Measurements from ENCODE around the gene SPARC. TPM values are rescaled to one million over a fixed set of nuclear protein-coding genes. Genes with fewer than 3 reads are reported as not detected.

Gene SPARC
- polyA plus RNA-seq, 1 donor (not counting 4 experiments of a cell fraction or from before 2014, with no cell fraction given) = 397 TPM

DNA sequence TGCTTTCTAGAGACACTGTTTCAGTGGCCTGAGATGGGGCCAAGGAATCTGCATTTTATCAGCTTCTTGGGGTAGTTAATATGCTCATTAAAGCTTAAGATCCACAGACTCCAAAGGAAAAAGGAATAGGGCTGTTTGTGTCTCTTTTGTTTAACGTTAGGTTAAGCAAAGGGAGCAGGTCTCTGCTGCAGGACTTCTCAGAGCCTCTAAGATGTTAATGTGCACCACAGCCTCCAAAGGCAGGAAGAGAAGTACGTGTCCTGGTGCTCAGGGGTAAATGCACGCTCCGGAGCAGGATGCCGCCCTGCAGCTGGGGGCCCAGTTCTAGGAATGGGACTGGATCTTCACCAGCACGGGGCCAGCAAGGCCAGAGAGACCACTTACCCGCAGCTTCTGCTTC, 19.6 kb downstream of the SPARC start:
- H3K9me3 ChIP-seq (ENCODE audit: control insufficient read depth, low read depth, low read length) = no peaks in the 10 kb centered on the region
- FAIRE-seq (no peak), DNase-seq (ENCODE audit: low read depth, low spot score) (no peak)
- TF ChIP-seq EZH2 (IDR thresholded peaks at IDR 0.05; ENCODE audit: low read length) = no peak
- TF ChIP-seq, protein P1, sequence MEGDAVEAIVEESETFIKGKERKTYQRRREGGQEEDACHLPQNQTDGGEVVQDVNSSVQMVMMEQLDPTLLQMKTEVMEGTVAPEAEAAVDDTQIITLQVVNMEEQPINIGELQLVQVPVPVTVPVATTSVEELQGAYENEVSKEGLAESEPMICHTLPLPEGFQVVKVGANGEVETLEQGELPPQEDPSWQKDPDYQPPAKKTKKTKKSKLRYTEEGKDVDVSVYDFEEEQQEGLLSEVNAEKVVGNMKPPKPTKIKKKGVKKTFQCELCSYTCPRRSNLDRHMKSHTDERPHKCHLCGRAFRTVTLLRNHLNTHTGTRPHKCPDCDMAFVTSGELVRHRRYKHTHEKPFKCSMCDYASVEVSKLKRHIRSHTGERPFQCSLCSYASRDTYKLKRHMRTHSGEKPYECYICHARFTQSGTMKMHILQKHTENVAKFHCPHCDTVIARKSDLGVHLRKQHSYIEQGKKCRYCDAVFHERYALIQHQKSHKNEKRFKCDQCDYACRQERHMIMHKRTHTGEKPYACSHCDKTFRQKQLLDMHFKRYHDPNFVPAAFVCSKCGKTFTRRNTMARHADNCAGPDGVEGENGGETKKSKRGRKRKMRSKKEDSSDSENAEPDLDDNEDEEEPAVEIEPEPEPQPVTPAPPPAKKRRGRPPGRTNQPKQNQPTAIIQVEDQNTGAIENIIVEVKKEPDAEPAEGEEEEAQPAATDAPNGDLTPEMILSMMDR (optimal IDR thresholded peaks at IDR 0.05 in 1 of 3, IDR thresholded peaks at IDR 0.05 in 1 of 3, conservative IDR thresholded peaks at IDR 0.05 in 1 of 3; ENCODE audit: extremely low read depth in 1 of 3, insufficient read depth in 2 of 3, low read length in 3 of 3) = no peak
- no peaks in the 10 kb centered on the region for H3K27me3 ChIP-seq (ENCODE audit: control insufficient read depth, extremely low read depth, insufficient read depth, low read length)
- H3K4me3 ChIP-seq (ENCODE audit: control insufficient read depth in 2 of 3, extremely low read depth in 1 of 3, insufficient read depth in 2 of 3, low read depth in 1 of 3, low read length in 3 of 3) = no peak overlapping the region
- H3K4me2 ChIP-seq (ENCODE audit: control insufficient read depth, extremely low read depth, insufficient read depth, low read depth, low read length) = no peak overlapping the region
- peaks cover 2% of the 10 kb centered on the region for H3K9me1 ChIP-seq (ENCODE audit: control insufficient read depth, extremely low read depth, insufficient read depth, low read length)
- peaks cover 32% of the 10 kb centered on the region for H3K4me1 ChIP-seq (ENCODE audit: control insufficient read depth, extremely low read depth, insufficient read depth, low read length)
- no peak overlapping the region for H3K27ac ChIP-seq (ENCODE audit: control insufficient read depth, insufficient read depth, low read length)
- no peak overlapping the region for H2AFZ ChIP-seq (ENCODE audit: control insufficient read depth, low read length)
- H3K9ac ChIP-seq (ENCODE audit: control insufficient read depth, extremely low read depth, insufficient read depth, low read length) = no peak overlapping the region
- dilution Hi-C loops (cut with MboI; ENCODE audit: extremely low pct_ligation_motif_present, low sequenced_read_pairs) = no loop called here
- H3K36me3 ChIP-seq (ENCODE audit: control insufficient read depth in 2 of 2, extremely low read depth in 1 of 2, insufficient read depth in 2 of 2, low read length in 2 of 2) = peaks cover 34 to 75% of the 10 kb centered on the region in 2 experiments
- H4K20me1 ChIP-seq (ENCODE audit: control insufficient read depth, extremely low read depth, insufficient read depth, low read length) = no peaks in the 10 kb centered on the region
- no peaks in the 10 kb centered on the region for H3K79me2 ChIP-seq (ENCODE audit: control insufficient read depth, insufficient read depth, low read length)

DNA sequence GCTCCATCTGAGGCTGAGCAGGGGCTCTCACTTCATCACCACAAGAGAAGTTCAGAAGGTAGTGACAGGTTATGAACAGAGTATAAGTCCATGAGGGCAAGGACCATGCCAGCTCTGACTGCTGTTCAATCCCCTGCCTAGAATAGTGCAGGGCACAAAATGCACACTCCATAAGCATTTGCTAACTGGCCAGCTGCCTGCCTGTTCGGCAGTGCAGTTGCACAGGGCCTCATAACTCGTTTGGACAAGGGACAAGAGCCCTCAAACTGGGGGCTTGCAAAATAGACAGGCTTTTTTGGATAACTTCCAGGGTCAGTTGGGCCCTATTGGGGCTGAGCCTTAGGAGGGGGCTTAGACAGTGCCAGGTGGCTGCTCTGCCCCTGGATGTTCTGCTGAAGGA, 21.1 kb downstream of the SPARC start:
- FAIRE-seq (no peak), DNase-seq (ENCODE audit: low read depth, low spot score) (no peak)
- H3K9me1 ChIP-seq (ENCODE audit: control insufficient read depth, extremely low read depth, insufficient read depth, low read length) = peaks cover 3% of the 10 kb centered on the region
- TF ChIP-seq, protein P1 (optimal IDR thresholded peaks at IDR 0.05 in 1 of 3, IDR thresholded peaks at IDR 0.05 in 1 of 3, conservative IDR thresholded peaks at IDR 0.05 in 1 of 3; ENCODE audit: extremely low read depth in 1 of 3, insufficient read depth in 2 of 3, low read length in 3 of 3) = no peak
- no peak for TF ChIP-seq EZH2 (IDR thresholded peaks at IDR 0.05; ENCODE audit: low read length)
- no peak overlapping the region for H3K9ac ChIP-seq (ENCODE audit: control insufficient read depth, extremely low read depth, insufficient read depth, low read length)
- H3K27ac ChIP-seq (ENCODE audit: control insufficient read depth, insufficient read depth, low read length) = no peak overlapping the region
- dilution Hi-C loops (cut with MboI; ENCODE audit: extremely low pct_ligation_motif_present, low sequenced_read_pairs) = no loop called here
- peaks cover 34% of the 10 kb centered on the region for H3K4me1 ChIP-seq (ENCODE audit: control insufficient read depth, extremely low read depth, insufficient read depth, low read length)
- no peaks in the 10 kb centered on the region for H3K9me3 ChIP-seq (ENCODE audit: control insufficient read depth, low read depth, low read length)
- H2AFZ ChIP-seq (ENCODE audit: control insufficient read depth, low read length) = no peak overlapping the region
- H3K4me2 ChIP-seq (ENCODE audit: control insufficient read depth, extremely low read depth, insufficient read depth, low read depth, low read length) = no peak overlapping the region
- no peaks in the 10 kb centered on the region for H4K20me1 ChIP-seq (ENCODE audit: control insufficient read depth, extremely low read depth, insufficient read depth, low read length)
- no peak overlapping the region for H3K4me3 ChIP-seq (ENCODE audit: control insufficient read depth in 2 of 3, extremely low read depth in 1 of 3, insufficient read depth in 2 of 3, low read depth in 1 of 3, low read length in 3 of 3)
- no peaks in the 10 kb centered on the region for H3K79me2 ChIP-seq (ENCODE audit: control insufficient read depth, insufficient read depth, low read length)
- H3K36me3 ChIP-seq (ENCODE audit: control insufficient read depth in 2 of 2, extremely low read depth in 1 of 2, insufficient read depth in 2 of 2, low read length in 2 of 2) = peaks cover 30 to 66% of the 10 kb centered on the region in 2 experiments
- H3K27me3 ChIP-seq (ENCODE audit: control insufficient read depth, extremely low read depth, insufficient read depth, low read length) = no peaks in the 10 kb centered on the region

All from keratinocyte (primary cell).